Hepatic stellate cell (primary cell): Measurements from ENCODE around the gene RNF212.

Experiments
- DNase-seq: peaks from one replicate; pipeline ENCODE4 v3.0.0; 2011; ENCODE audit warnings: low spot score

The RNF212 gene

DNA sequence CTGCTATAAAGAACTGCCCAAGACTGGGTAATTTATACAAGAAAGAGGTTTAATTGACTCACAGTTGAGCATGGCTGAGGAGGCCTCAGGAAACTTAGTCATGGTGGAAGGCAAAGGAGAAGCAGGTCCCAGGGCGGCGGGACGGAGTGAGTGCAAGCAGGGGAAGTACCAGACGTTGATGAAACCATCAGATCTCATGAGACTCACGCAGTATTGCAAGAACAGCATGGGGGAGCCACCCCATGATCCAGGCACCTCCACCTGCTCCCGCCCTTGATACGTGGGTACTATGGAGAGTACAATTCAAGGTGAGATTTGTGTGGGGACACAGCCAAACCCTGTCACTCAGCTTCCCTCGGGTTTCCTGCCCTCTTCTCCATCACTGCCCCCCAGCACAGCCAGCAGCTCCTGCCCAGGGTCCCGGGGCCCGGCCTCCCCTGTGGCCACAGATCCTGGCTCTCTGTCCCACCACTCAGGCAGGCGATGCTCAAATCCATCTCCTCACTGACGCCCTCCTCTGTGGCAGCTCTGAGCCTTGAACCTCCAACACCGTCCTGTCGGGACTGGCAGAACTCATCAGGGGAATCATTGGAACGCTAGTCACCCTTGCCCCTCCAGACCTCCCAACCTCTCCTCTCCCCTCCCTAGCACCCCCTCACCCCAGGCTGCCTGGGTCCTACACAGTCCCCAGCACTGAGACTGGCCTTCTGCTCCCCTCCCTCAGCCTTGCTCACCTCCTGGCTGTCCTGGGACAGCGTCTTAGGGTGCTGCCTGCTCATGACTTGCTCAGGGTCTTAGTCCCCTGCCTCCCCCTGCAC, 64.4 kb downstream of the RNF212 start:
- DNase-seq: no peak

DNA sequence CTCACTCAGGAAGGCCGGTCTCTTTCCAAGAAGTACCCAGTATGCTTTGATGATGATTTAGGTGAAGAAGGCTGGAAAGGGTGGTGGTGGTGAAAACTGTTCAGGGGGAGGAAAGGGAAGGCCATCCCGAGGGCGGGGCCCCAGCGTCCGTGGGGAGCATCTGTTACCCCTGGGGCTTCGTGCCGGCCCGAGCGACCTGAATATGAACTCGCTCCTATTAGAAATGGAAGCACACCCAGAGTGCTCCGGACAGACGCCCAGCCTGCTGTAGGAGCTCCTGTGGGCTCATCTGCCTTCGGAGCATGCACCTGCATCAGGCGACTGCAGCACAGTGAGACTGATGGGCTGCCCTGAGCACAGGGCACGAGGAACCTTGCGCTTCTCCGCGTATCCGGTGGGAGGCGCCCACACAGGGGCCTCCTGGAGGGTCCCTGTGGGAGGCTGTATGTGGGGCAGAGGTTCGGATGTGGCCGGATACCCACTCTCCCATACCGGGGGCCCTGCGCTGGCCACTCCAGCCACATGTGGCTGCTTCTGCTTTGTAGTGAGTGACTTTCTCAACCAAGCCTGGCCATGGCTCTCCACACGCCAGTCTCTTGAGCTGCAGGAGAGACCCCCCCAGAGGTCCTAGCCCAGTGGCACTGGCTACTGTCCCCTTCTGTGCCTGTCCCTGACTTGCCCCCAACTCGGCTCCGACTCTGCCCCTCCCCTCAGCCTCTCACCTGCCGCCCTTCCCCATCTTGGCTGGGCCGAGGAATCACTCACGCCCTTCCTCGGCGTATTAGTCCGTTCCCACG, 65.2 kb downstream of the RNF212 start:
- DNase-seq: no peak

DNA sequence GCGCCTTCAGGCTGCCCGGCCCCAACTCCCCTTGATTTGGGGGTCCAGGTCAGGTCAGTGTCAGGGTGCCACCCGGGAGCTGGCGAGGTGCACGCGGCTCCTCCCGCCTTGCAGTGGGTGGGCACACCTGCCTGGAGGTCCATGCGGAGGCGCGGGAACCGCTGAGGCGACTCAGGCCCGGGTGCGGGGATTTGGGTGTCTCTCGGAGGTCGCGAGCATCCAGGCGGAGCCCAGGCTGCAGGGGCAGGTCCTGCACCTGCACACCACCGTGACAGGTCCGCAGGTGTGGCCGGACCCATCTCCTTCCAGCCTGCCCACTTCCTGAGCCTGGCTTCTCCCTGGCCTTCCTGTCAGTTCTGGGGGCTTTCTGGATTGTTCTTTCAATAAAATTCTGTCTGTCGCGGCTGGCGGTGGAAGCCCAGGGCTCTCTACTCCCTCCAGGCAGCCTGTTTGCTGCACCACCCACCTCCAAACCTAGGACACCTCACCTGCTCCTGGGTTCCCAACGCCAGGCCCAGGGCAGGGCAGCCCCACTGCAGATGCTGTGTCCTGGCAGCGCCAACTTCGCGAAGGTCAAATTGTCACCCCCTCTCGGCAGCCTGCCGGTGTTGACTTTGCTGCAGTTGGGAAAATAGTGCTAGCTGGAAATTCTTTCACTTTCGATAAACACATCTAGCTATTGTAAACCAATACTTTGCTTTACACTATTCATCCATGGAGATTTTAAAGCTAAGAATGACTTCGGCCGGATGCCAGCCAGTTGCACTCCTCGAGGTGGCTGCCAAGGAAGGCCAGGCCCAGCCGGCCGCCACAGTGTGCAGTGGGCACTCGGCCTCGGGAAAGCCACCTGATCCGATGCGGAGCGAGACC, 66.0 kb downstream of the RNF212 start:
- no peak for DNase-seq

DNA sequence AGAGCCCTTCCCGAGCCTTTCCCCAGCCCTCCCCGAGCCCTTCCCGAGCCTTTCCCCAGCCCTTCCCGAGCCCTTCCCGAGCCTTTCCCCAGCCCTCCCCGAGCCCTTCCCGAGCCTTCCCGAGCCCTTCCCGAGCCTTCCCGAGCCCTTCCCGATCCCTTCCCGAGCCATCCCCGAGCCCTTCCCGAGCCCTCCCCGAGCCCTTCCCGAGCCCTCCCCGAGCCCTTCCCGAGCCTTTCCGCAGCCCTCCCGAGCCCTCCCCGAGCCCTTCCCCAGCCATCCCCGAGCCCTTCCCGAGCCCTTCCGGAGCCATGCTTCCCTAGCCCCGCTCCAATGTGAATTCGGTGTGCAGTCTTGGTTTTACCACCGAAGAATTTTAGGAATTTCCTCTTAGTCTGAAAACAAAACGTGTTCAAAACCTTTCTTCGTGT, 66.8 kb downstream of the RNF212 start:
- peak; percentile 84 for DNase-seq

DNA sequence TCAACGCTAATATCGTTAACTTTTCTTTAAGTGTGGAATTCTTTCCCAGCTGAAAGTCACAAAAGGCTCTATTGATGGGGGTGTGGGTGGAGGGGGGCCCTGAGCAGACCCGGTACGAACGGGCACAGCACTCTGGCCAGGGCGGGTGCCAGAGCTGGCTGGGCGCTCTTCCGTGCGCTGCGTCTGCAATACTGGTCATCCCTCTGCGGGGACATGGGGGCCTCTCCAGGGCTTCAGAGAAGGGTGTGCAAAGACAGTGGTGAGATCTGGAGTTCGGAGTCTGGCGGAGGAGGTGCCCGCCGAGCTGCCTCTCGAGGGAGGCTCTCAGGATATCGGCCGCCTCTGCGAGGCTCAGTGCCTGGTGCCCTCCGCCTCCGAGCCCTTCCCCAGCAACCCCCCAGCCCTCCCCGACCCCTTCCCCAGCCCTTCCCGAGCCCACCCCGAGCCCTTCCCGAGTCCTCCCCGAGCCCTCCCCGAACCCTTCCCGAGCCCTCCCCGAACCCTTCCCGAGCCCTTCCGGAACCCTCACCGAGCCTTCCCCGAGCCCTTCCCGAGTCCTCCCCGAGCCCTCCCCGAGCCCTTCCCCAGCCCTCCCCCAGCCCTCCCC, 67.7 kb downstream of the RNF212 start:
- DNase-seq: no peak

DNA sequence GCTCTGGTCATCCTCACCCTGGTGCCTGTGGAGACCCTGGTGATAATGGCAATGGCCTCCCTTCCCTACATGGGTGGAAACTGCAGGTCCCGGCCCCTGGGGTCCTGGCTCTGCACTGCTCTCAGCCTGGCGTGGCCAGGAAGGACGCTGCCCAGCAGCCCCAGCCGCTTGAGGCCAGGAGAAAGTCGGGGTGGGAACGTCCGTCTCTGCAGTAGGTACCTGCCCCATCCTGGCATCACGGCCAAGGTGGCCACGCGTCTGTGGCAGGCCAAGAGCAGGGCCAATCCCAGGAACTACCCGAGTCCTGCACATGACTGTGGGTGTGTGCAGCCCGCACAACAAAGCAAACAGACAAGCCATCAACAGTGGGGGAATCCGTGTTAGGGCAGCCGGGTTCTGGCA, 68.2 kb downstream of the RNF212 start:
- DNase-seq: no peak

DNA sequence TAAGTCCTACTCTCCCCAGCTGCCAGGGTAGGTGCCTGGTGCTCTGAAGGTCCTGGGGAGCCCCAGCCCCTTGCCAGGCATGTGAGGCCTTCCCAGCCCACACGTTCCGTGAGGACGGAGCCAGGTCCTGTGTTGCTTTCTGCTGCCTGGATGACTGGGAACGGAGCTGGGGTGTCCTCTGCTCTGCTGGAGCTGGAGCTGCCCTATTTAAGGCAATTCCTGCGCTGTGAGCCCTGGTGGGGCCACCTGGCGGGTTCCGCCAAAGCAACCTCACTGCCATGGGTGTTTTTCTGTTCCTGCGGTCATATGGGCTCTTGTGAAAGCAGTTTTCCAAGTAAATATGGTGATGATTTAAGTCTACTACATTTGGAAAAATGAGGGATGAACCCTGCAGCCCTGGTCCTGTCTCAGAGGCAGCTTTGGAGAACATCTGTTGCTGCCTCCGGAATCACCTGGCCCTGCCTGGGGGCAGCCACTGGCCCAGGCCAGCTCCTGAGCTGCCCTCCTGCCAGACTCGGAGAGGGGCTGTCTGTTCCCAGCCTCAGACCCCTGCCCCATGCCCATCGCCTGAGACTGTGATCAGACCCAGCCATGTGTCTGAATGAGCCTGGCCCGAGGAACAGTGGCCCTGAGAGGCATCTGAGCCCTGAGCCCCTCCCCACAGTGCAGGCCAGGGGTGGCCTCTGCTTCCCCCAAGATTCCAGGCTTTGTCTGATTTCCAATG, 68.7 kb downstream of the RNF212 start:
- DNase-seq: no peak

DNA sequence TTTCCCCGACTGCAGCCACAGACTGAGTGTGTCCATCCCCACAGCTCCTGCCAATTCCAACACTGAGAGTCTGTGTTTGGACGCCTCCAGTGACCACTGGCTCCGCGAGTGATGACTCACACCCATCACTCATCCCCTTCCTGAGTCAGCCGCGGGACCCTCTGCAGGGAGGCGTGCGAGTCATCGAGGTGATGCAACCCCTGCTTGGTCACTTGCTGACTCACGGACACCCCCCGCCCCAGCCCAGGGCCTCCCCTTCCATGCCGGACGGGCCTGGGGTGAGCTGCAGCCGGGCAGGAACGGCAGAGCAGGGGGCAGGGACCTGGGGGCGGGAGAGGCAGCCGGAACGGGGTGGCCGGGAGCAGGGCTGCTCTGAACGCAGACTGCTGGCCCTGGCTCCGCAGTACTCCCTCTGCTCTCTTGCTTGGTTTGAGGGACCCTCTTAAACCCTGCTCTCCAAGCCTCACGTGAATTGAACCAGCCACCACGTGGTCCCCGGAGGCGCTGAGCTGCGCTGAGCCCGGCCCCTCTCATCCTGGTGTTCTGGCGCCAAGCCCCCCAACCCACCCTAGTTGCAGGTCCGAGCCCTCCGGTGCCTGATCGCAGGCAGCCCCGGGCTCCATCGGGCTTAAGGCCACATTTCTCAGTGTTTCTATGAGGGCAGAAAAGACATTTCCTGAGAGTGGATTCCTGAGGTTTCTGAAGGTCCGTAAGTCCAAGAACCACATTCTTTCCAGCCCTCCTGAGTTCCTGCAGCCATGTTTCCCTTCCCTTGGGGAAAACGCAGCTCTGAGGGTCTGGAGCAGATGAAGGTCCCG, 69.5 kb downstream of the RNF212 start:
- DNase-seq: peak; percentile 98

DNA sequence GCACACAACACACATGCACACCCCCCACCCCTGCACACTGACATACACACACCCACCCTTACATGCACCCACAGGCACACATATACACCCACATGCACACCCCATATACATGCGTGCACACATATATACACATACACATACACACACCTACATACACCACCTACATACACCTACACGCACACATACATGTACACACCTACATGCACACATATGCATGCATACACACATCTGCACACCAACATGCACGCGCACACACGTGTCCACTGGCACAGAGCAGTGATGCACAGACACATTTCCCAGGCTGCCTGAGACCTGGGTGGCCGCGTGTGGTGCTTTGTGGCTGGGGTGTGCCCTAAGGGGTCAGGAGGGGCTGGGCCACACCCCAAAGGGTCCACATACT, 70.2 kb downstream of the RNF212 start:
- no peak for DNase-seq

DNA sequence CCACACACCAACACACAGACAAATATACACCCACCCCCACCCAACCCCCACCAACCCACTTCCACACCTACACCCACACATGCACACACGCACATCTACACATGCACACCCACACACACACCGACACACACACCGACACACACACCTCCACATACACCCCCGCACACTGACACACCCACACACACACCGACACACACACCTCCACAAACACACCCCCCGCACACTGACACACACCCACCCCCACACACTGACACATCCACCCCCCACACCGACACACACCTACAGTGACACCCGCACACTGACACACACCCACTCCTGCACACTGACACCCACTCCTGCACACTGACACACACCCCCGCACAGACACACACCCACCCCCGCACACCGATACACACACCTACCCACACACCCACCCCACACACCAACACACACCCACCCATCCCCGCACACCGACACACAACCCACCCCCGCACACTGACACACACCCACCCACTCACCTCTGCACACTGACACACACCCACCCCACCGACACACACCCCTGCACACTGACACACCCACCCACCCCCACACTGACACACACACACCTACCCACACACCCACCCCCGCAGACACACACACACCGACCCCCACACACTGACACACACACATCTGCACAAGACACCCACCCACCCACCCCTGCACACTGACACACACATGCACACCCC, 70.9 kb downstream of the RNF212 start:
- DNase-seq: no peak

DNA sequence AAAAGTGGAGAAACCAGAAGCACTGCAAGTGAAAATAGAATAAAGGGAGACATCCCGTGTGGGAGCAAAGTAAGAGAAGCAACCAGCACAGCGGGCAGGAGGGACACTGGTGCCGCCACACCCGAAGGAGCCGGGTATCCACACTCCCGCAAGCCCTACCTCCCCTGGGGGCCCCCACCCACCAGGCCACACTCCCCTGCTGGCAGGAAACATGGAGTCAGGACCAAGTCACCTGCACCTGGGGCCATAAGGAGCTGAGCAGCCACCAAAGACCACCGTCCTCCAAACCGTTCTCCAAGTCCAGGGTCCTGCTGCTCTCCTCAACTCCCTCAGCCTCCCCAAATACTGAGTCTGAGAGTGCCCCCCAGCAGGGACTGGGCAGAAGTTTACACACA, 71.4 kb downstream of the RNF212 start:
- no peak for DNase-seq

DNA sequence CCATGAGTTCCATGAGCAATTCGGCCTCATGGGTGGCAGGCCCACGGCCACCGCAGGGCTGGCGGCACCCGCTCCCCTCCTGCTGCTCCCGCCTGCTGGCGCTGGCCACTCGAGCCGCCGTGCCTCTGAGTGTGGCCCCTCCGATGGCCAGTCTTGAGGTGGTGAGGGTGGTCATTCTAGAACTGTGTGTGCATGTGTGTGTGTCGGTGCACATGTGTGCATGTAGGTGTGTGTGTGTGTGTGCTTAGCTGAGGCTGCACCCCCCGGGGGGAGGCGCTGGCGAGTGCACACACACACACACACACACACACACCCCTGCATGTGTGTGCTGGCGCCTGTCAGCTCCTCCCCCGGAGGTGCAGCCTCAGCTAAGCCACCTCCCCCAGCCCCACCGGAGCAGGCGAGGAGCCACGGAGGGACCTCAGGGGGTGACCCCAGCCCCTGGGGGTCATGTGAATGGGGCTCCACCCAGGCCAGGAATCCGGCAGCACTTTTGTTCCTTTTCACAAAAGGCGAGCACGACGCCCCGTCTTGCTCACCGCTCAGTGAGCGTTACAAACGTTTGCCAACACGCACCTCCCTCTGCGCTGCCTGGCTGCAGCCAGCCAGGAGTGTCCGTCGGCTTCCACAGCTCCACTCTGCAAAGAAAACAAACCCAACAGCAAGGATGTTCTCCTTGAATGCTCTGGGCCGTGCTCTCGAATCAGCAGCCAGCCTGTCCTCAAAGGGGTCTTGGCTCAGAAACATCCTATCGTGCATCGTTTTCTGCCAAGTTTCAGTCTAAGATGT, 72.0 kb downstream of the RNF212 start:
- no peak for DNase-seq

DNA sequence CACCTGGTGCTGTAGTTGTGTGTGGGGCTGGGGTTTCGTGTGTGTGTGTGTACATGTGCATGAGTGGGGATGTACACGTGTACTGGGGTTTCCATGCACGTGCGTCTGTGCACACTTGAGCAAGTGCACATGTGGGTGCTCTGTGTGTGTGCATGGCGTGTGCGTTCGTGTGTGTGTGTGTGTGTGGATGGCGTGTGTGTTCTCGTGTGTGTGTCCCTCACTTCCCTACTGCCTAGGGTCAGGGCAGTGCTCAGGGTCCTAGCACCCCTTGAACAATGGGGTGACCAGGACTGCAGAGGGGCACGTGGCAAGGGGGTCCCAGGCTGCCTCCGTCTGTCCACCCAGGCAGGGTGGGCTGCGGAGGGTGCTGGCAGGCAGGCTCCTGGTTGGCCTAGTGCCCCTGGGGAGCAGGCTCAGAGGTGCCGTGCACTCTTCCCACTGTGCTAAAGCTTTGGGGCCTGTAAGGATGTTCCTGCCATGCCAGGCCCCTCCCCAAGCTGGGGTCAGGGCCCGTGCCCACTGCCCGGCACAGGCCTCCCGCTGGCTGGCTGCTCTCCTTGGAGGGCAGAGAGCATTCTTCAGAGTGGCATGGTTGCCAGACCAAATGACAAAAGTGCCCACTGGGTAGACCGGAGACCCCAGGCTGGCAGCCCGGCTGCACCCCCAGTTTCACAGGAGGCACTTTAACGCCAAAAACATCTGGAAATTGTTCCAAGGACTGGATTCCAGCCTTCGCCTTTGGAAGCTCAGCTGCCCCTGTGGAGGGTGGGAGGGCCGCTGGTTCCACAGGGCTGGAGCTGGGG, 72.8 kb downstream of the RNF212 start:
- DNase-seq: no peak

DNA sequence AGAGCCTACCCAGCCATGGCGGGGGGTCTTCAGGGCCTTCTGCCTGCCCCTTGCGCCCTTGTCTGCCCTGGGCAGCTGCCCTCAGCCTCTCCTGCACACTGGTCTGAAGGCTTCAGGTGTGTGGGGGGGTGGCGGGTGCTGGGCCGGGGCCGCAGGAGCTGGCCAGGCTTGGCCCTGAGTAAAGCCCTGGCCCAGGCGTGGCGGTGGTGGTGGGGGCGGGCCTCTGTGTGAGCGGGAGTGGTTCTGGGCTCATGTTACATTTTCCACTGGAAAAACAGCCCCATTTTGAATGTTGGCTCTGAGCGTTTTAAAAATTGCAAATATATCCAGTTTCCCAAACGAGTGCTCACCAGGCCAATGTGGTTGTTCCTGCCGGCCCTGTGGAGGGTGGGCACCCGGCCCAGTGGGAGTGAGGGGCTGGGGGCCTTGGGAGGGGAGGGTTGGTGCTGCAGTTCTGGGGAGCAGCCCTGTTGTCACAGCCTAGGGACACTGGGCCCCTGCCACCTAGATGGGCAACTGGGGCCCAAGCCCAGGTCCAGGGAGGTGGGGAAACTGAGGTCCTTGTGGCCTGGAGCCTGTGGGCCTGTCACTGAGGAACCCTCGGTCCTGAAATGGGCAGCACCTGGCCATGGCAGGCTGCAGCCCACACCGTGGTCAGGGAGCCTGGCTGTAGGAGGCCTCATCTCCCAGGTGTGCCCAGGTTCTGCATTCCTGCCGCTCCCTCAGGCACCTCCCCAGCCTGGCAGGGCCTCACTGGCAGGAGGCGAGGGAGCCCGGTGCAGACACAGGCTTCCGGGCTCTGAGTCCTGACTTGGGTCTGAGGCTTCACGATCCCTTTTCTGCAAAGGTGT, 73.6 kb downstream of the RNF212 start:
- no peak for DNase-seq

DNA sequence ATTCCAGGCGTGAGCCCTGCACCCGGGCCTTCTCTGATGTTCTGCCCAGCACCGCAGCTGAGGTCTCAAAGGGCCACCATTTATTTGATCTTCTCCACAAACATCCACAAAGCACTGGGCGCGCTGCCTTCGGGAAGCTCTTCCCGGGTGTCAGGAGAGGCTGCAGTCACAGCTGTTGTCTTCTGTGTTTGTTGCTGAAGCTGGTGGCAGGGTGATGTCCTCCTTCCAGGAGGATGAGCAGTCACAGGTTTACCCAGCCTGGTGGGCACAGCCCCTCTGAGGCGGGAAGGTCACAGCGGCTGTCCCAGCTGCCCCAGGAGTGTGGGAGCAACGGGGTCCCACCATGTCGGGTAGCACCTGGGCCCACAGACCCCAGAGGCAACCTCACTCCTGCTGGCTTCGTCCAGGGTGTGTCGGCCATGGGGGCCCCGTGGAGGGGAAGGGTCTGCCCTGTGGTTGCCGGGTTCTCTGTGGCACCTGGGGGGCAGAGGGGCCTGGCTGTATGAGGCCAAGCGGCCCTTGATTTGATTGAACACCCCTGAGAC, 74.3 kb downstream of the RNF212 start:
- DNase-seq: no peak

DNA sequence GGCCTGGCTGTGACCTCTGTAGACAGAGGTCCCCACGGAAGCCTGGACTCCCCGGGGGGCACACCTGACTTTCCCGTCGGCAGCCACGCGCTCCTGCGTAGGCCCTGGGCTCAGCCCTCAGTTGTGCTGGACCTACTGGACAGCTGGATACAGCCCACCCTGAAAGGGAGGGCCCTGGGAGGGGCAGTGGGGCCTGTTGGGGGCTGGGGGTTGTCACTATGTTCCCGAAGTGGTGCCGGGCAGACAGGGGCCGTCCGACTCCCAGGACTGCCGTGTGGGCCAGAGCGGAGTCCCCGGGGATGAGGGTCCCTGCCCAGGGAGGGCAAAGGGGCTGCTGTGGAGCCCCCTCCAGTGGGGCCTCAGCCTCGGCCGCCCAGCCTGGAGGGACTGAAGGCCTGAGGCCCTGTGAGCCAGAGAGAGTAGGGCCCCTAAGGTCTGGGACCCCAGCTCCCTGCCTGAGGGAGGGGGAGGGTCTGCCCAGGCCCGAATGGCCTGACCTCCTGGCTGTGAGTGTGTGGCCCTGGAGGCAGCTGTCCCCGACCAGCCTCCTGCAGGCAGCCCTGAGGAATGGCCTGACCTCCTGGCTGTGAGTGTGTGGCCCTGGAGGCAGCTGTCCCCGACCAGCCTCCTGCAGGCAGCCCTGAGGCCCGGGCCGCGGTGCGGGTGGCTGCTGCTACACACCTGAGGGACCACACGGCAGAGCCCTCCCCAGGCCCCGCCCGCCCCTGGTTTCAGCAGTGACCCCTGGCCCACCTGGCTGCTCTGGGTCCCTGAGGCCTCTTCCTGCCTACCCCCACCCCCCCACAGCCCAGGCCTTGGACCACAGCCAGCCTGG, 76.2 kb downstream of the RNF212 start:
- DNase-seq: no peak
